OCI-LY1 (cell line): ENCODE data around the gene TNFRSF6B.

Source experiments
- CTCF ChIP-seq: fragments of 200-600 bp; sonication (generic), shearing (Covaris generic); IDR thresholded peaks from 2 replicates; pipeline ENCODE4 v1.5.1; 2017; ENCODE audit warnings: mild to moderate bottlenecking, antibody characterized with exemption, low read length, moderate library complexity, mixed read lengths
- EZH2 ChIP-seq: fragments of 200-600 bp; sonication (generic), shearing (Covaris generic); IDR thresholded peaks from 2 replicates; pipeline ENCODE4 v1.8.0; 2017; ENCODE audit warnings: borderline replicate concordance, mixed run types, mild to moderate bottlenecking, antibody characterized with exemption, low read length, moderate library complexity, mixed read lengths

GRCh38 chr20:63661108-63661507 lies 35.3 kb upstream of the TNFRSF6B start:
- TF ChIP-seq EZH2 (no peak), CTCF (no peak)
